Lower leg skin (tissue), 3 donors: ENCODE measurements around the gene SLC43A2.

Source experiments
- CTCF ChIP-seq, 3 donors: fragments of 450-650 bp; IDR thresholded peaks; one replicate each; pipeline ENCODE4 v1.5.1; 2016; ENCODE audit warnings: antibody characterized with exemption in 3 of 3, mild to moderate bottlenecking in 3 of 3, moderate library complexity in 2 of 3
- POLR2A ChIP-seq, 2 donors: fragments of 450-650 bp; IDR thresholded peaks; one replicate each; pipeline ENCODE4 v1.6.1; 2016 to 2017; ENCODE audit warnings: antibody characterized with exemption in 2 of 2, mild to moderate bottlenecking in 1 of 2, moderate library complexity in 1 of 2

- TF ChIP-seq CTCF (IDR thresholded peaks at IDR 0.05) (no peak), POLR2A (IDR thresholded peaks at IDR 0.05) (no peak)
Observed at GRCh38 chr17:1629504-1630310, 1.1 kb upstream of the SLC43A2 start.
